ENCODE data around the gene RAB36. TPM values are rescaled to one million over a fixed set of nuclear protein-coding genes. Genes with fewer than 3 reads are reported as not detected.

RAB36 gene
- total RNA-seq, 1 experiment from 2014 or later: 1.8 TPM

- peaks cover 3% of the 10 kb centered on the region; the same call in 1 of the 2 replicates for H3K27me3 Mint-ChIP-seq (ENCODE audit: low read depth)
- no peak for ATAC-seq
- no peaks in the 10 kb centered on the region for H3K9me3 Mint-ChIP-seq
- no peak for DNase-seq (ENCODE audit: low spot score)
- no peaks in the 10 kb centered on the region for H3K36me3 Mint-ChIP-seq
- TF ChIP-seq SP1 (CRISPR knock-in tag; conservative IDR thresholded peaks at IDR 0.05) (no peak), AR (CRISPR knock-in tag; IDR thresholded peaks at IDR 0.05) (no peak), MXD4 (CRISPR knock-in tag; IDR thresholded peaks at IDR 0.05; ENCODE audit: borderline replicate concordance) (no peak), CDX4 (CRISPR knock-in tag; IDR thresholded peaks at IDR 0.05; ENCODE audit: borderline replicate concordance) (no peak), RORB (CRISPR knock-in tag; IDR thresholded peaks at IDR 0.05) (no peak), ETV6 (CRISPR knock-in tag; IDR thresholded peaks at IDR 0.05) (no peak), CBFB (CRISPR knock-in tag; IDR thresholded peaks at IDR 0.05; ENCODE audit: low read depth) (no peak), ZNF512 (CRISPR knock-in tag; IDR thresholded peaks at IDR 0.05; ENCODE audit: borderline replicate concordance) (no peak), PRRX2 (CRISPR knock-in tag; IDR thresholded peaks at IDR 0.05) (no peak), ZNF425 (CRISPR knock-in tag; conservative IDR thresholded peaks at IDR 0.05) (no peak), NR3C1 (CRISPR knock-in tag; conservative IDR thresholded peaks at IDR 0.05; ENCODE audit: low read depth) (no peak), ZNF396 (CRISPR knock-in tag; IDR thresholded peaks at IDR 0.05; ENCODE audit: borderline replicate concordance) (no peak), ZNF532 (CRISPR knock-in tag; IDR thresholded peaks at IDR 0.05; ENCODE audit: borderline replicate concordance) (no peak), USF1 (CRISPR knock-in tag; IDR thresholded peaks at IDR 0.05) (no peak), CREM (CRISPR knock-in tag; IDR thresholded peaks at IDR 0.05) (no peak)
- ChIA-PET CTCF (interaction anchor here (1.0 to 5.5 kb wide), 8 partner anchors 11 to 290 kb away, joined by 3 to 40 read pairs (median 8); no protein-coding TSS in a partner anchor), POLR2A (interaction anchor here (0.6 kb wide), 1 partner anchor 431 kb away, joined by 3 read pairs; no protein-coding TSS in a partner anchor)
- no peak overlapping the region for H3K4me3 Mint-ChIP-seq
- no peak overlapping the region for H3K27ac Mint-ChIP-seq
- H3K4me1 Mint-ChIP-seq: peaks cover 25% of the 10 kb centered on the region
These were observed 6.5 kb upstream of the RAB36 start for GRCh38 chr22:23138584-23139435.
